ENCODE measurements around the gene MSL1. TPM values are rescaled to one million over a fixed set of nuclear protein-coding genes. Genes with fewer than 3 reads are reported as not detected.

MSL1 gene
- total RNA-seq, 1 donor from 2014 or later: 96.2 TPM

- no peak overlapping the region for H3K27ac Mint-ChIP-seq (ENCODE audit: unreplicated experiment)
- H3K27me3 Mint-ChIP-seq (ENCODE audit: unreplicated experiment): no peaks in the 10 kb centered on the region
- no peaks in the 10 kb centered on the region for H3K4me1 Mint-ChIP-seq (ENCODE audit: unreplicated experiment)
- no peak for DNase-seq (ENCODE audit: low spot score)
- TF ChIP-seq CTCF (IDR thresholded peaks at IDR 0.05; ENCODE audit: unreplicated experiment): no peak
- H3K4me3 Mint-ChIP-seq (ENCODE audit: unreplicated experiment): no peak overlapping the region
- no peaks in the 10 kb centered on the region for H3K9me3 Mint-ChIP-seq (ENCODE audit: unreplicated experiment)
- peaks cover 31% of the 10 kb centered on the region for H3K36me3 Mint-ChIP-seq (ENCODE audit: low read depth, unreplicated experiment)
These were observed 37.7 kb downstream of the MSL1 start for GRCh38 chr17:40159456-40159855.

GRCh38 chr17:40167685-40168261 lies 46.0 kb downstream of the MSL1 start:
- no peak for TF ChIP-seq CTCF (IDR thresholded peaks at IDR 0.05; ENCODE audit: unreplicated experiment)
- DNase-seq (ENCODE audit: low spot score): no peak
- Mint-ChIP-seq H3K27me3 (ENCODE audit: unreplicated experiment) (no peaks in the 10 kb centered on the region), H3K36me3 (ENCODE audit: low read depth, unreplicated experiment) (peaks cover 48% of the 10 kb centered on the region), H3K4me1 (ENCODE audit: unreplicated experiment) (peaks cover 4% of the 10 kb centered on the region), H3K9me3 (ENCODE audit: unreplicated experiment) (no peaks in the 10 kb centered on the region), H3K4me3 (ENCODE audit: unreplicated experiment) (peak overlapping the region; percentile 19), H3K27ac (ENCODE audit: unreplicated experiment) (peak overlapping the region; percentile 91)

- peaks cover 4% of the 10 kb centered on the region for H3K4me1 Mint-ChIP-seq (ENCODE audit: unreplicated experiment)
- DNase-seq (ENCODE audit: low spot score): no peak
- no peaks in the 10 kb centered on the region for H3K27me3 Mint-ChIP-seq (ENCODE audit: unreplicated experiment)
- TF ChIP-seq CTCF (IDR thresholded peaks at IDR 0.05; ENCODE audit: unreplicated experiment): peak; percentile 74
- H3K4me3 Mint-ChIP-seq (ENCODE audit: unreplicated experiment): no peak overlapping the region
- H3K27ac Mint-ChIP-seq (ENCODE audit: unreplicated experiment): peak overlapping the region; percentile 91
- no peaks in the 10 kb centered on the region for H3K9me3 Mint-ChIP-seq (ENCODE audit: unreplicated experiment)
- peaks cover 52% of the 10 kb centered on the region for H3K36me3 Mint-ChIP-seq (ENCODE audit: low read depth, unreplicated experiment)
These were observed 46.6 kb downstream of the MSL1 start for GRCh38 chr17:40168262-40168832.

- peaks cover 56% of the 10 kb centered on the region for H3K36me3 Mint-ChIP-seq (ENCODE audit: low read depth, unreplicated experiment)
These were observed 48.6 kb downstream of the MSL1 start for GRCh38 chr17:40170325-40170724.

More at GRCh38 chr17:40170325-40170724, 48.6 kb downstream of the MSL1 start:
- DNase-seq (ENCODE audit: low spot score): no peak
- Mint-ChIP-seq H3K4me1 (ENCODE audit: unreplicated experiment) (peaks cover 4% of the 10 kb centered on the region), H3K4me3 (ENCODE audit: unreplicated experiment) (peak overlapping the region; percentile 70), H3K9me3 (ENCODE audit: unreplicated experiment) (no peaks in the 10 kb centered on the region), H3K27ac (ENCODE audit: unreplicated experiment) (no peak overlapping the region), H3K27me3 (ENCODE audit: unreplicated experiment) (no peaks in the 10 kb centered on the region)
- no peak for TF ChIP-seq CTCF (IDR thresholded peaks at IDR 0.05; ENCODE audit: unreplicated experiment)

All from endothelial cell (in vitro differentiated cells).